Stimulated activated CD4-positive, alpha-beta T cell treated with anti-CD3 and anti-CD28 coated beads, Interleukin-12 subunit alpha, Interleukin-12 subunit beta, amount 100 ng/mL, for 48 hours (primary cell): ENCODE results near the gene RBM14.
"Not testable (repeated sequence)": the region's sequence is repeated elsewhere in the genome, so short reads cannot be mapped to it uniquely, and the experiment has no call there.

Experiments used
- DNase-seq, 3 donors: peaks; one replicate each; pipeline ENCODE4 v3.0.0-alpha.2; 2020; ENCODE audit warnings: low read depth in 2 of 3, low spot score in 1 of 3

The RBM14 gene

DNA sequence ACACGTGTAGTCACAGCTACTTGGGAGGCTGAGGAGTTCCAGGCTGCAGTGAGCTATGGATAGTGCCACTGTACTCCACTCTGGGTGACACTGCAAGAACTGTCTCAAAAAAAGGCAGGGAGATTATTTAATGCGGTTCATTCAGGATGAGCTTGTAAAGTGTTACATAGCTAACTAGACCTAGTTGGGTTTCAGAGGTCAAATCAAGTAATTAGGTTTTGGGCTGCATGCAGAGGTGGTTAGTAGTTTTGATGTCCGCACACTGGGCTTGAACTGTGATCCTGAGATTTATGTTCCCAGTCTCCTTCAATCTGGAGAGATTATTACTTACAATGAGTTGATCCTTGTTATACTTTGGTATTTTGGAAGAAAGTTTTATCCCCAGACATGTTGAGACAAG, 20.0 kb downstream of the RBM14 start:
- no peak for DNase-seq

DNA sequence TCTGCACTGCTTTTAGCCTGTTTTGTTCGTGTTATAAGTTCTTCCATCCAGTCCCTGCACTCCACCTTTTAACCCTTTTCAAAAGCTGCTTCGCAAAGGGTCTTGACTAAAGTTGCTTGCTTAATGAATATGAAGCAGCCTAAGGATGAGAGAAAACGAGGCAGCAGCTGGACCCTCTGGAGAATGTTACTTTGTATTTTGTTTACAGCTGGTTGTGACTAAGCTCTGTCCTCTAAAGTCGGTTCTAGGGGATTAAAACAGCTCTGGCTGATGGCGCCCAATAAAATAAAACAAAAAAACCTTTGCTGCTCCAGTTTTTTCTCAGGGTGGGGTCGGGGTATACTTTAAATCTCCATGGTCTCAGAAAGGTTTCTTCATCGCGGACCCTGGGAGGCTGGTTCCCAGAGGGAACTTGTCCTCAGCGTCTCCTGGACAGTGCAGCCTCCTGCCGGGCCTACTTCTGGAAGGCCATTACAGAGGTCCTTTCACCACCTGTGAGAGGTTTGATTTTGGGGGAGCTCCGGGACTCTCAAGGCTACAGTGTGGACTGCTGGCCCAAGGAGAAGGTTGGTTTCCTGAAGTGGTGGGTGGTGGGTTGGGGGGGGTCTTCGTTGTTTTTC, 21.2 kb downstream of the RBM14 start:
- no peak for DNase-seq

DNA sequence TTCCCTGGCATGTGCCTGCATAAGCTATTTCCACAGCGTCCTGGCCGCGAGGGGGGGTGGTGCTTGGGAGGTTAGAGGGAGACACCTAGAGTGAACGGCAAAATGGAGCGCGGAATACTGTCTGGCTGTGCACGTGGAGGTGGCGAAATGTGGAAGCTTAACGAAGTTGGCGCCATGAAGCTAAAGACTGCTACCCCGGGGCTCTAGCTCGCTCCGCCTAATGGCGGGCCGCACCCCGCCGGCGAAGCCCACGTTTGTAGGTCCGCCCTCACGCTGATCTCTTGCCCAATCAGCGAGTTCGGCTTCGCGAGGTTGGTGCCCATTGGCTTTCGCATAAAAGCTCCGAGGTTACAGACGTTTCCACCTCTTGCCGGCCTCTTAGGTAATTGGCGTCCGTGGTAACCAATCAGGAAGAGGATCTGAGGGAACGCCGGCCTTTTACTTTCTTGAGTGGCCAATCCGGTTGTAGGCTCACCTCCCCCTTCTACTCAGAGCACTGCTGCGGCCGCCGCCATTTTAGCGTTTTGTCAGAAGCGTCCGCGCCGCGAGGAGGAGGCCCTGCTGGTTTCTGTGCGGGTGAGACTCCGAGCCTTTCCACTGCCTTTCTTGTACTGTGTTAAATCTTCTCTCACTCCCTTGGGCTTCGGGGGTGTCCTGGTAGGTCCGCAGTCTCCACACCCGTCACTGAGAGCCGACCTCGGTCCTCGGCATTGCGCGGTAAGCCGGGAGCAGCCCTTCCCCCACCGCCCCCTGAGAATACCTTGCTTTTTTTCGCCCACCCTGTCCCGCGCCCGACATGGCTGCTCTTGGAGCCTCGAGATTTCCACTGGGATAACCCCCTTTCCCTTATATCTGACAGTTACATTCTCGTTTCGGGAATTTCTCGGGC, 22.0 kb downstream of the RBM14 start, which contains the start of gene RBM4:
Gene RBM4 (plus strand): TSS at position 527 of the 889 bp plus-strand sequence. CDS start 1,009 bp downstream, outside the sequence.
- peak; percentile 92 to 97 (median 96) for DNase-seq

DNA sequence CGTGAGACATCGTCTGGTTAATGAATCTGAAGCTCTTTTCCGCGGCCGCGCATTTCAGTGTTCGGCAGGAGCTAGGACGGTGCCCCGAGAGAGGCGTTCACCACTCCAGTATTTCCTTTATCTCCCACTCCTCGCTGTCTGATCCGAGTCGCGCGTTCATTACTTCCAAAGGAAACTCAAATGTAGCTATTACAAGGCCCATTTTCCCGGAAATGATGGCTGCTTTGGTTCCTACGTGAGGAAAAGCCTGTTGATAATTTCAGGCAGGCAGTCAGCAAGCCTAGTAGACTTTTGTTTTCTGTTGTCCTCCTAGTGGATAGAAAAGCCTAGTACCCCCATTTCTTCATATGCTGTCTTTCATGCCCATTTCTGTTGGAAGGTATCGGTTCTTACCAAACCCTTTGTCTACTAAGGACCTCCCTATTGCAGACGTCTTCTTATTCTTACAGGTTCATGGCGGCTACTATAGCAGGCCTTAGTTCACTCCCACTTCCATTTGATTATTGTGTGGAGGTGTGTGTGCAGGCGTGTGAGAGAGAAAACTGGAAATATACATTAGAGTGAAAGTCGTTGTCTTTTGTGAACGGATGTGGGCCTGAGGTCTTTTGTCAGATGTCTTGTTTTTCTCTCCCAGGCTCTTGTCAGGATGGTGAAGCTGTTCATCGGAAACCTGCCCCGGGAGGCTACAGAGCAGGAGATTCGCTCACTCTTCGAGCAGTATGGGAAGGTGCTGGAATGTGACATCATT, 22.8 kb downstream of the RBM14 start:
- DNase-seq = no peak

DNA sequence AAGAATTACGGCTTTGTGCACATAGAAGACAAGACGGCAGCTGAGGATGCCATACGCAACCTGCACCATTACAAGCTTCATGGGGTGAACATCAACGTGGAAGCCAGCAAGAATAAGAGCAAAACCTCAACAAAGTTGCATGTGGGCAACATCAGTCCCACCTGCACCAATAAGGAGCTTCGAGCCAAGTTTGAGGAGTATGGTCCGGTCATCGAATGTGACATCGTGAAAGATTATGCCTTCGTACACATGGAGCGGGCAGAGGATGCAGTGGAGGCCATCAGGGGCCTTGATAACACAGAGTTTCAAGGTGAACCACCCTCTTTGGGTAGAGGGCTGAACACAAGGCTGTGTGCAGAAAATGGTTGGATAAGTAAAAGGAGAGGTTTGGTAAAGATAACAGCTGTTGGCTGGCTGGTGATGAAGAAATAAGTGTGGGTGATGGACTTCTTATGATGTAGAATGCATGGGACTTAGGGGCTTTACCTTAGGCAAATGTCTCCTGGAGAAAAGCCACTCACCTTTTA, 23.4 kb downstream of the RBM14 start:
- DNase-seq = not testable (repeated sequence)

DNA sequence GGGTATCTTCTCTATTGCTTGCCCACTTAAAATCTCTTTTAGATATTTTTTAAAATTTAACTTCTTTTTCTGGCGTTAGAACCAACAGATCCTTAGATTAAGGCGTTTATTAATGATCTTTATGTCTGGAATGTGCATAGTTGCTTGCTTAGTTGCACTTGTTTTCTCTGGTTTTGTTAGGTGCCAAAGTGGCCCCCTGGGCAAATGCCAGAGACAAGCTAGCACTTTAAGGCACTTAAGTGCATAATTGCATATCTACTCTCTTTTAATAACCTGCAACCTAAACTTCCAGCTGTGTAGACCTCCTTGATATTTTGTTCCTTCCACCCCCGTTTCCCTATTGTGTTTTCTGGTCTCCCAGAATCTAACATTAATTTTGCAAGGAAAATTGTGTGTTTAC, 25.4 kb downstream of the RBM14 start:
- no peak for DNase-seq

DNA sequence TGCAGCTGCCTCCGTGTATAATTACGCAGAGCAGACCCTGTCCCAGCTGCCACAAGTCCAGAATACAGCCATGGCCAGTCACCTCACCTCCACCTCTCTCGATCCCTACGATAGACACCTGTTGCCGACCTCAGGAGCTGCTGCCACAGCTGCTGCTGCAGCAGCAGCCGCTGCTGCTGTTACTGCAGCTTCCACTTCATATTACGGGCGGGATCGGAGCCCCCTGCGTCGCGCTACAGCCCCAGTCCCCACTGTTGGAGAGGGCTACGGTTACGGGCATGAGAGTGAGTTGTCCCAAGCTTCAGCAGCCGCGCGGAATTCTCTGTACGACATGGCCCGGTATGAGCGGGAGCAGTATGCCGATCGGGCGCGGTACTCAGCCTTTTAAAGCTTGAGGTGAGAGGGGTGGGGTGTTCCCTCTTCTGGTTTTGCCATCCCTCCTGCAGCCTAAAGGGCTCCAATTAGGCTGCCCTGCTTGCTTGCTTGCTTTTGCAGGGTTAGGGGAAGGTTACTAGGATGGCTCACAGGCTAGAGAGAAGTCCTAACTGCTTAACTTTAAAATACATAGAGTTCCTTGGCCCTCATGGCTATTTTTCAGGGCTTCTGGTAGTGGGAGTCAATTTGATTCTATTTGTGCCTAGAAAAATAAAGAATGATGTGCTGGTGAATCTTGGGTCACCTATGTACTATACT, 27.5 kb downstream of the RBM14 start:
- DNase-seq = no peak

DNA sequence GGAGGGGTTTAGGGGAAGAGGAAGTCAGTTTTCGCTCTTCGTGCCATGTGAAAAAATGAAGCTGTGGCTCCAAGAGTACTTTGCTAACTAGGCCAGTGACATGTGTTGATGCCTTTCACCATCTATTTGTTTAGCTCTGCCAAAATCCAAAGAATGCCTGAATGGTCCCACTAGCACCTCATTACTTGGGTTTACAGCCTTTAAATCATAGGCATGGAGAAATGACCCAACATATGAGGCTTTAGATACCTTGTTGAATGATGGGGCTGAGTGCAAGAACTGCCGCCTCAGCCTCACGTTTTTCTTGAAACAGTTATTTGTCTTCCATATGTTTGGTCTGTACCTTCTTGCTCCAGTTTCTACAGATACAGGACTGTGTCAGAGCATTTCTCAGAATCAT, 30.4 kb downstream of the RBM14 start:
- DNase-seq = no peak

DNA sequence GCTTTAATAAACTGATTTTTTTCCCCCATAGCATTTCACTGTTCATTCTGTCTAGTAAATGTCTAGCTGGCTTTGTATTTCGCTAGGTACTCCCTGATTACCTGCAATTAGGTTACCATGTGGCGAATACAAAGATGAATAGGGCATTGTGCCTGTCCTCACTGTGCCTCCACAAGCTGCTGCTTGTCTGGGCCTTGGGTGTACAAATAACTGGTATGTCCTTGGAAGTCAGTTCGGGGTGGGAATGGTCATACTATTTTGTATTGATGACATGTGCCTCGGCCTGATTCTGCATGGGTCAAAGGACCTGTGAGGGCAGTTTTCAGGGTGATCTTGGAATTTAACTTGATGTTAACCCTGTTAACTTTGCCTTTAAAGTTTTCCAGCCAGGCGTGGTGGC, 33.5 kb downstream of the RBM14 start:
- DNase-seq = no peak

DNA sequence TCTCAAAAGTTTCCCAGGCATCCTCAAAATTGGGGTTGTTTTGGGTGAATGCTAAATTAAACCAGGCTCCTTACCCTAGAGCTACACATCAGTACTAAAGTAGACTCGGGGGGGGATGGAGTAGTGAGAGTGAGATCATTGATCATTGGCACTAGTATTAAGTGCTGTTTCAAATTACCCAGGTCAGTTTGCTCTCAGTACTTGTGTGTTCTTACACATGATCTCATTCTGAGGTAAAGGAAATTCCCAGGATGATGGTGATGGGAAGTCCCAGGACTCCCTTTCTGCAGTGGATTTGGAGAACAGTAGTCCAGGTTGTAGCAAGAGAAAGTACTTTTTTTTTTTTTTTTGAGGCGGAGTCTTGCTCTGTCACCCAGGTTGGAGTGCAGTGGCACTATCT, 34.6 kb downstream of the RBM14 start:
- no peak for DNase-seq

DNA sequence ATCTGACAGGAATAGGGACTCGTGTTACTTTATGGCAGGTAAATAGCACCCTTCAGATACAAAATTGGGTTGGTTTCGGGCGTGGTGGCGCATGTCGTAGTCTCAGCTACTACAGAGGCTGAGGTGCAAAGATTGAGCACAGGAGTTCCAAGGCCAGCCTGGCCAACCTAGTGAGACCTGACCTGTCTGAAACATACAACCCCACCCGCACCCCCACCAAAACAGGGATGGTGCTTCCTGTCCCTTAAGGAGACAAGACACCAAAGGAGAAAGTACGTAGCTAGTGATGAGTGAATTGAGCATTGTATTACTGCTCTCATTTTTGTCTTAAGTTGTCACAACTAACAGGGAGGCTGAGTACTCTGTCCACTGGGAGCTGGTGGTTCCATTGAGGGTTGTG, 36.2 kb downstream of the RBM14 start:
- no peak for DNase-seq

DNA sequence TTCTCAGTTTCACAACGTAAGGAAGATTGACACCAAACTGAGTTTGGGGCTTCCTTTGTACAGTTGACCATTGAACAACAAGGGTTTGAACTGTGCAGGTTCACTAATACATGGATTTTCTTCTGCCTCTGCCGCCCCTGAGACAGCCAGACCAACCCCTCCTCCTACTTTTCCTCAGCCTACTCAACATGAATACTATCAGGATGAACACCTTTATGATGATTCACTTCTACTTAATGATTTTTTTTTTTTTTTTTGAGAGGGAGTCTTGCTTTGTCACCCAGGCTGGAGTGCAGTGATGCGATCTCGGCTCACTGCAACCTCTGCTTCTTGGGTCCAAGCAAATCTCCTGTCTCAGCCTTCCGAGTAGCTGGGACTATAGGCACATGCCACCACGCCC, 36.7 kb downstream of the RBM14 start:
- DNase-seq = no peak

DNA sequence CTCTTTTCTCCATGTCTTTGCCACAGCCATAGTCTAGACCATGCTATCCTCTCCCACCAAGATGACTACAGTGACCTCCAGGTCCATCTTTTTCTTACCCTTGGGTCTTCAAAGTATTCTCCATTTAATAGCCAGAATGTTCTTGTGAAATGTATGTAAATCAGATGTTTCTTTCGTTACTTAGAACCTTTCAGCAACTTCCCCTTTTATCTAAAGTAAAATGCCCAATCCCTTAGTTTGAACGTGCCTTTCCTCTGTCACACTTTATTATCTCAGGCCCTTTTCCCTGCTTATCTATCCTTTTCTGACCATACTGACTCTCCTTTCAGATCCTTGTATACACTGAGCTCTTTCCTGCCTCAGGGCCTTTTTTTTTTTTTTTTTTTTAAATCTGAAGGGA, 43.3 kb downstream of the RBM14 start:
- no peak for DNase-seq

DNA sequence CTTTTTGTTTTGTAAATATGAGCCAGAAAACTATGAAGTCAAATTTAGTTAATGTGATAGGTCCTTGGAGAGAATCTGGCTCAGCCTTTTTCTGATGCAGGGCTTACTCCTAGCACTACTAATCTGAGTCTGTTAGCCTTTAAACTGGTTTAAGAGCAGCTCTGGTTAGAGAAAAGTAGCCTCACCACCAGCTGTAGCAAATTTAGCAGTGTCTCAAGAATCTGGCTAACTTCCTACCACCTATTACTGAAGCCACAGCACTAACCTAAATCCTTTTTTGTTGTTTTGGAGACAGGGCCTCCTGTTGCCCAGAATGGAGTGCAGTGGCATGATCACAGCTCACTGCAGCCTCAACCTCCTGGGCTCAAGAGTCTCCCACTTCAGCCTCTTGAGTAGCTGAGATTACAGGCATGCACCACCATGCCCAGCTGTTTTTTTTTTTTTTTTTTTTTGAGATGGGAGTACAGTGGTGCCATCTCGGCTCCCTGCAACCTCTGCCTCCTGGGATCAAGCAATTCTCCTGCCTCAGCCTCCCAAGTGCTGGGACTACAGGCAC, 47.4 kb downstream of the RBM14 start:
- DNase-seq = no peak

DNA sequence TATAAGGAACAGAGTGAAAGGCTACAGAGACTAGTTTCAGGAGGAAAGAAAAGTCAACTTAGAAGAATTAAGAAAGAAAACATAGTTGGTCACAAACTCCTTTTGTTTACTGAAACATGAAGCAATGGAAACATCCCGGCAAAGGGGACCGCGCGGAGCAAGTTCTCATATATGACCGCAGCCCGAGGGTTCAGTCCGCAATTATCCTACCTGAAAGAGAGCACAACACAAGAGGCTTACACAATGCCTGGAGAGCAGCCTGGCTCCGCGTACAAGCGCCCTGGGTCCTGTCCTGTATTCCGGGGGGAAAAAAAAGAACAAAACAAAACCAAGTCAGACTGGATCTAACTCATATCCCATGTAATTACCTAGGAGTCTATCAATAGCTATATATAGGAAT, 48.9 kb downstream of the RBM14 start:
- DNase-seq = no peak

DNA sequence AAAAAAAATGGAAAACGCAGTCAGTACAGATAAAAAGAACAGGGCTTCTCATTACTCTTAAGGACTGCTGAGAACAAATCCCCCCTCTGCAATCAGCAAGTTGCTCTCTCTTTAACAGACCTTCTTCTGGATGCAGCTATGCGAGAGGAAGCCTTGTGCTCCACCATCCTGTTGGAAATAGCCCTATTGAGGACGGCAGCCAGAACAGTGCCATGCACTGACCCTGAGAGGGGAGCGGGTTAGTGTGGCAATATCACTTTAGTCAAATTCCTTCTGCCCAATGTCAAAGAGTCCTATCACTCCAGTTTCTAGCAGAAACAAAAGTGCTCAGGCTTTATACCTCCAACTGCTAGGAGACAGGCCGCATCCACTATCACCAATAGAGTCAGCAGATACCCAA, 54.4 kb downstream of the RBM14 start:
- DNase-seq = no peak

DNA sequence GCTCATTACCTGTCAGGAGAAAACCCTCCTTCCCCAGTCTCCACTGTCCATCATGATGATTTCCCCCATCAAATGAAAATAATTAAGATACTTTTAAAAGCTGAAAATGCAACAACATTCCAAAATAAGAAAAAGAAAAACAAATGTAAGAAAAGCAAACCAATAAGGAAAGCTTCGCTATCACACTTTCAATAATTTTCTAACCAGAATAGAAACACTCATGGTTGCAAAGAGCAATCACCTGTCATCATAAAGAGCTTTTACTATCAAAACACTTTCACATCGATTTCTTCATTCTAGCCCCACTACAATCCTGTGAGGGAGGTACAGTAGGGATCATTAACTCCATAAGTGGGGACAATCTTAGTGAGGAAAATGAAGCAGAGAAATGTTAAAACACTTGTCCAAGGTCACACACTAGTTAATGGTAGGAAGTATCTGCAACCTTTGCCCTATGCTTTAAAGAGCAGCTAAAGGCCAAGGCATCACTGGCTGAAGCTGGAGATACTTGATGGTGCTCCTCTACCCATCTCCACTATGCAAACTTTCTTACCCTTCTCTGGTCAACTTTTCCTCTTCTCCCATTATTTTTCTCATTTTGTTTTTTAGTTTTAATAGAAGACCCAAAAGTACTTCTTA, 58.7 kb downstream of the RBM14 start:
- DNase-seq = no peak

DNA sequence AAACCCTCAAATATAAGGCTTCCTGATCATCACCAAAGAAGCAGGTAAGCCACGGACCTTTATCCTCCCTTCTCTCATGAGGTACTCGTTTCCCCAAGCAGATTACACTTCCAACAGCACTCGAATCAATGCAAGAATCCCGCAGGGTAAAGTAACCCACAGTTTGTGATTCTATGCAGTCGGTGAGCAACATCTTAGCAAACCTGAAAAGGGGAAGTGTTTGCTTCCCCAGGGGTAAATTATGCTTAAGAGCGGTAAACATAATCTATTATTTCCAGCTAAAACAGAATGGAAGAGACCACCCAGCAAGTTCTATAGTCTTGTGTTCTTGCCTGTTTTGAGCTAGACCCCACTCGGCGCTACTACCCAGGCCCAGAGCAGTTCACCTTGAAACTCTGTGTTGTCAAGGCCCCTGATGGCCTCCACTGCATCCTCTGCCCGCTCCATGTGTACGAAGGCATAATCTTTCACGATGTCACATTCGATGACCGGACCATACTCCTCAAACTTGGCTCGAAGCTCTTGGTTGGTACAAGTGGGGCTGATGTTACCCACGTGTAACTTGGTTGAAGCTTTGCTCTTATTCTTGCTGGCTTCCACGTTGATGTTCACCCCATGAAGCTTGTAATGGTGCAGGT, 60.0 kb downstream of the RBM14 start:
- no peak for DNase-seq
